ENCODE results near the gene SNX19.

DNA sequence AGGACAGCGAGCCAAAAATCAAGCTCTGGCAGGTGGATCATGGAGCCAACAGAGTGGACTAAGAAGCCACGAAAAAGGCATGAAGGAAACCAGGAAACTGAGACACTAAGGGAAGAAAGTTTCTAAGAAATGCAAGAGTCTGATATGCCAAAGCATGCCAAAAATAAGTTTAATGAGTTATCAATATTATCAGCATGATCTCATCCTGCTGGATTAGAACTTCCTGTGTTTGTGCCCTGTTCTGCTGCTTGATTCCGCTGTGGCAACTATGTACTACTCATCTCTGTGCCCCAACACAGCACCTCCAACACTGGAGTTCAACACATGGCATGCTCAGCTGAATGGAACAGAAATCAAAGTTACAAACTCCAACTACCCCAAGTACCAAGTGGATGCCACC lies 10.8 kb downstream of the SNX19 start:
- TF ChIP-seq, protein P1, sequence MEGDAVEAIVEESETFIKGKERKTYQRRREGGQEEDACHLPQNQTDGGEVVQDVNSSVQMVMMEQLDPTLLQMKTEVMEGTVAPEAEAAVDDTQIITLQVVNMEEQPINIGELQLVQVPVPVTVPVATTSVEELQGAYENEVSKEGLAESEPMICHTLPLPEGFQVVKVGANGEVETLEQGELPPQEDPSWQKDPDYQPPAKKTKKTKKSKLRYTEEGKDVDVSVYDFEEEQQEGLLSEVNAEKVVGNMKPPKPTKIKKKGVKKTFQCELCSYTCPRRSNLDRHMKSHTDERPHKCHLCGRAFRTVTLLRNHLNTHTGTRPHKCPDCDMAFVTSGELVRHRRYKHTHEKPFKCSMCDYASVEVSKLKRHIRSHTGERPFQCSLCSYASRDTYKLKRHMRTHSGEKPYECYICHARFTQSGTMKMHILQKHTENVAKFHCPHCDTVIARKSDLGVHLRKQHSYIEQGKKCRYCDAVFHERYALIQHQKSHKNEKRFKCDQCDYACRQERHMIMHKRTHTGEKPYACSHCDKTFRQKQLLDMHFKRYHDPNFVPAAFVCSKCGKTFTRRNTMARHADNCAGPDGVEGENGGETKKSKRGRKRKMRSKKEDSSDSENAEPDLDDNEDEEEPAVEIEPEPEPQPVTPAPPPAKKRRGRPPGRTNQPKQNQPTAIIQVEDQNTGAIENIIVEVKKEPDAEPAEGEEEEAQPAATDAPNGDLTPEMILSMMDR (conservative IDR thresholded peaks at IDR 0.05; ENCODE audit: low read depth, low read length): no peak
- TF ChIP-seq FOS (IDR thresholded peaks at IDR 0.05; ENCODE audit: low read depth, low read length): no peak
- TF ChIP-seq POLR2A (IDR thresholded peaks at IDR 0.05; ENCODE audit: low read depth, low read length): no peak
- no peak for TF ChIP-seq RAD21 (IDR thresholded peaks at IDR 0.05; ENCODE audit: low read length)
- TF ChIP-seq, protein P2, sequence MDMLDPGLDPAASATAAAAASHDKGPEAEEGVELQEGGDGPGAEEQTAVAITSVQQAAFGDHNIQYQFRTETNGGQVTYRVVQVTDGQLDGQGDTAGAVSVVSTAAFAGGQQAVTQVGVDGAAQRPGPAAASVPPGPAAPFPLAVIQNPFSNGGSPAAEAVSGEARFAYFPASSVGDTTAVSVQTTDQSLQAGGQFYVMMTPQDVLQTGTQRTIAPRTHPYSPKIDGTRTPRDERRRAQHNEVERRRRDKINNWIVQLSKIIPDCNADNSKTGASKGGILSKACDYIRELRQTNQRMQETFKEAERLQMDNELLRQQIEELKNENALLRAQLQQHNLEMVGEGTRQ (IDR thresholded peaks at IDR 0.05; ENCODE audit: low read depth, low read length): no peak
- no peak for TF ChIP-seq MXI1 (IDR thresholded peaks at IDR 0.05; ENCODE audit: borderline replicate concordance, low read depth, low read length)
- no peak for TF ChIP-seq CEBPB (IDR thresholded peaks at IDR 0.05; ENCODE audit: low read depth, low read length)
